GM12878 (cell line): ENCODE results near the gene TMC5.

ENCODE experiments used
- CHD2 ChIP-seq: IDR thresholded peaks from 2 replicates; pipeline ENCODE4 v1.6.1; 2011; ENCODE audit warnings: low read depth, low read length, improper control_type of control experiment, borderline replicate concordance
- CREB1 ChIP-seq: IDR thresholded peaks from 2 replicates; pipeline ENCODE4 v1.6.1; 2012; ENCODE audit warnings: low read depth, mild to moderate bottlenecking, inconsistent platforms
- HCFC1 ChIP-seq: fragments of 150-350 bp; IDR thresholded peaks from 2 replicates; pipeline ENCODE4 v1.6.1; 2014; ENCODE audit warnings: low read length
- HDAC6 ChIP-seq: fragments of 200-600 bp; sonication (generic); IDR thresholded peaks from one replicate; pipeline ENCODE4 v1.8.0; 2017; ENCODE audit warnings: antibody characterized with exemption; ENCODE audit not compliant: unreplicated experiment
- KAT2A ChIP-seq: conservative IDR thresholded peaks from 2 replicates; pipeline ENCODE4 v1.6.1; 2011; ENCODE audit warnings: low read depth, low read length; ENCODE audit not compliant: control insufficient read depth
- MEF2A ChIP-seq: IDR thresholded peaks from 2 replicates; pipeline ENCODE4 v1.6.1; 2011; ENCODE audit warnings: low read depth, mild to moderate bottlenecking, low read length, moderate library complexity; ENCODE audit not compliant: insufficient read depth
- MYC ChIP-seq: IDR thresholded peaks from 2 replicates; pipeline ENCODE4 v1.6.1; 2011; ENCODE audit warnings: mild to moderate bottlenecking, low read length, moderate library complexity, inconsistent platforms; ENCODE audit not compliant: insufficient read depth, insufficient replicate concordance, insufficient read length, severe bottlenecking
- POLR2A ChIP-seq: IDR thresholded peaks from 2 replicates; pipeline ENCODE4 v1.6.1; 2011; ENCODE audit warnings: low read depth, mild to moderate bottlenecking, low read length
- RELA ChIP-seq: fragments of 450-650 bp; IDR thresholded peaks from 2 replicates; pipeline ENCODE4 v1.8.0; 2014; ENCODE audit warnings: borderline replicate concordance; ENCODE audit not compliant: partially characterized antibody
- SP1 ChIP-seq: IDR thresholded peaks from one replicate; pipeline ENCODE4 v1.6.1; 2011; ENCODE audit warnings: low read depth, low read length
- ZBTB33 ChIP-seq: fragments of 450-650 bp; IDR thresholded peaks from 2 replicates; pipeline ENCODE4 v1.6.1; 2017; ENCODE audit warnings: mild to moderate bottlenecking
- TF ChIP-seq, protein P1 (sequence below), 3 experiments: IDR thresholded peaks in 2 of 3; conservative IDR thresholded peaks in 1 of 3; 2 replicates each; pipeline ENCODE4 v1.5.1; 2011; ENCODE audit warnings: low read depth in 3 of 3, low read length in 3 of 3, mild to moderate bottlenecking in 3 of 3, control low read depth in 2 of 3, moderate library complexity in 2 of 3, inconsistent platforms in 1 of 3, mixed read lengths in 1 of 3; ENCODE audit not compliant: control insufficient read depth in 2 of 3, insufficient read depth in 1 of 3; ENCODE audit errors: extremely low read depth in 1 of 3

- TF ChIP-seq CREB1 (no peak), POLR2A (no peak), ZBTB33 (no peak), RELA (no peak), HDAC6 (no peak), MYC (no peak), HCFC1 (no peak), KAT2A (no peak), MEF2A (no peak), SP1 (no peak), CHD2 (no peak)
- TF ChIP-seq, protein P1, sequence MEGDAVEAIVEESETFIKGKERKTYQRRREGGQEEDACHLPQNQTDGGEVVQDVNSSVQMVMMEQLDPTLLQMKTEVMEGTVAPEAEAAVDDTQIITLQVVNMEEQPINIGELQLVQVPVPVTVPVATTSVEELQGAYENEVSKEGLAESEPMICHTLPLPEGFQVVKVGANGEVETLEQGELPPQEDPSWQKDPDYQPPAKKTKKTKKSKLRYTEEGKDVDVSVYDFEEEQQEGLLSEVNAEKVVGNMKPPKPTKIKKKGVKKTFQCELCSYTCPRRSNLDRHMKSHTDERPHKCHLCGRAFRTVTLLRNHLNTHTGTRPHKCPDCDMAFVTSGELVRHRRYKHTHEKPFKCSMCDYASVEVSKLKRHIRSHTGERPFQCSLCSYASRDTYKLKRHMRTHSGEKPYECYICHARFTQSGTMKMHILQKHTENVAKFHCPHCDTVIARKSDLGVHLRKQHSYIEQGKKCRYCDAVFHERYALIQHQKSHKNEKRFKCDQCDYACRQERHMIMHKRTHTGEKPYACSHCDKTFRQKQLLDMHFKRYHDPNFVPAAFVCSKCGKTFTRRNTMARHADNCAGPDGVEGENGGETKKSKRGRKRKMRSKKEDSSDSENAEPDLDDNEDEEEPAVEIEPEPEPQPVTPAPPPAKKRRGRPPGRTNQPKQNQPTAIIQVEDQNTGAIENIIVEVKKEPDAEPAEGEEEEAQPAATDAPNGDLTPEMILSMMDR (IDR thresholded peaks at IDR 0.05 in 2 of 3, conservative IDR thresholded peaks at IDR 0.05 in 1 of 3; ENCODE audit: control insufficient read depth in 2 of 3, extremely low read depth in 1 of 3, insufficient read depth in 1 of 3, low read depth in 3 of 3, low read length in 3 of 3) = no peak
These were observed 88.1 kb downstream of the TMC5 start for GRCh38 chr16:19505600-19506303.
